GM12878 (cell line): ENCODE data around the gene ADISSP. TPM values are rescaled to one million over a fixed set of nuclear protein-coding genes. Genes with fewer than 3 reads are reported as not detected.

Experiments
- ATAC-seq: fragments of 200-7000 bp; cut with Tn5 transposase; 3 replicates; pipeline ENCODE4 v1.9.1; 2020; ENCODE audit warnings: mild to moderate bottlenecking, moderate library complexity
- BruUV-seq: library from RNA; stranded (reverse); fragments of 400-500 nt; replicated peaks from 2 replicates; lab custom pipeline; 2021; lab: Mats Ljungman, UMichigan
- CTCF ChIA-PET: fragments of 300-600 bp; sonication (Branson Sonifier 250); formaldehyde crosslinking; extraction: SDS; loops from one replicate; lab custom pipeline; 2021; ENCODE audit warnings: inconsistent platforms; lab: Yijun Ruan, JAX
- POLR2A ChIA-PET: fragments of 350-600 bp; formaldehyde crosslinking; extraction: SDS; loops from one replicate; lab custom pipeline; 2021; ENCODE audit warnings: inconsistent platforms; lab: Charles Lee
- RAD21 ChIA-PET: fragments of 300-600 bp; sonication (Branson Sonifier 250); formaldehyde crosslinking; loops from one replicate; lab custom pipeline; 2023; ENCODE audit warnings: antibody characterized with exemption; ENCODE audit not compliant: unreplicated experiment; lab: Charles Lee
- SMC1A ChIA-PET: fragments of 300-600 bp; sonication (Branson Sonifier 250); formaldehyde crosslinking; loops from one replicate; lab custom pipeline; 2023; ENCODE audit not compliant: unreplicated experiment, uncharacterized antibody; lab: Charles Lee
- DNase-seq: peaks from one replicate; pipeline ENCODE4 v3.0.0-alpha.2; 2011; ENCODE audit warnings: low read depth, low spot score
- FAIRE-seq: peaks from 3 replicates; lab custom pipeline; 2011; peaks lifted over from hg19 to GRCh38; lab: Jason Lieb, UNC
- H2AFZ ChIP-seq: 2 replicates; pipeline ENCODE4 v1.6.0; 2011; ENCODE audit warnings: low read depth, low read length, control low read depth; ENCODE audit not compliant: control insufficient read depth
- H3K27ac ChIP-seq: 2 replicates; pipeline ENCODE4 v1.5.1; 2011; ENCODE audit warnings: control low read depth; ENCODE audit not compliant: control insufficient read depth, insufficient read depth
- H3K27me3 ChIP-seq, 2 experiments: replicated peaks in 1 of 2; 2 replicates each; pipeline versions ENCODE4 v1.6.0 to v1.6.1; 2011; ENCODE audit warnings: low read length in 1 of 2; ENCODE audit not compliant: control insufficient read depth in 2 of 2, insufficient read depth in 2 of 2
- H3K36me3 ChIP-seq, 2 experiments: 2 replicates each; pipeline ENCODE4 v1.5.1; 2011; ENCODE audit warnings: low read length in 1 of 2; ENCODE audit not compliant: control insufficient read depth in 2 of 2, insufficient read depth in 2 of 2
- H3K4me1 ChIP-seq: 2 replicates; pipeline ENCODE4 v1.6.1; 2011; ENCODE audit warnings: mild to moderate bottlenecking, low read length, moderate library complexity, mixed read lengths; ENCODE audit not compliant: control insufficient read depth, insufficient read depth
- H3K4me2 ChIP-seq: 2 replicates; pipeline ENCODE4 v1.6.0; 2011; ENCODE audit warnings: control low read depth; ENCODE audit not compliant: control insufficient read depth, insufficient read depth
- H3K4me3 ChIP-seq: fragments of 200-600 bp; sonication (generic); 2 replicates; pipeline ENCODE4 v1.5.1; 2016
- H3K79me2 ChIP-seq: 2 replicates; pipeline ENCODE4 v1.6.0; 2011; ENCODE audit warnings: low read length; ENCODE audit not compliant: control insufficient read depth, insufficient read depth
- H3K9ac ChIP-seq: 2 replicates; pipeline ENCODE4 v1.8.0; 2011; ENCODE audit warnings: low read length, control low read depth, mixed read lengths; ENCODE audit not compliant: control insufficient read depth, insufficient read depth
- H3K9me3 ChIP-seq: replicated peaks from 3 replicates; pipeline ENCODE4 v1.5.1; 2011; ENCODE audit warnings: mild to moderate bottlenecking, low read length; ENCODE audit not compliant: control insufficient read depth, insufficient read depth
- H4K20me1 ChIP-seq: 2 replicates; pipeline ENCODE4 v1.6.0; 2011; ENCODE audit not compliant: control insufficient read depth, insufficient read depth
- ASH2L ChIP-seq: fragments of 300-600, 200-600 bp; sonication (generic); IDR thresholded peaks from 2 replicates; pipeline ENCODE4 v1.6.1; 2017; ENCODE audit warnings: low read depth, mild to moderate bottlenecking, borderline replicate concordance
- ATF7 ChIP-seq: fragments of 450-650 bp; IDR thresholded peaks from 2 replicates; pipeline ENCODE4 v1.6.1; 2016; ENCODE audit warnings: low read depth, mild to moderate bottlenecking
- BRCA1 ChIP-seq: IDR thresholded peaks from 2 replicates; pipeline ENCODE4 v1.6.1; 2011; ENCODE audit warnings: low read depth, low read length, improper control_type of control experiment
- MAX ChIP-seq: IDR thresholded peaks from 2 replicates; pipeline ENCODE4 v1.6.1; 2012; ENCODE audit warnings: low read depth, low read length, improper control_type of control experiment
- NFYB ChIP-seq: IDR thresholded peaks from 2 replicates; pipeline ENCODE4 v1.6.1; 2011; ENCODE audit warnings: low read depth, mild to moderate bottlenecking, low read length, improper control_type of control experiment, moderate library complexity; ENCODE audit not compliant: insufficient read depth
- NR2F1 ChIP-seq: fragments of 450-650 bp; conservative IDR thresholded peaks from 2 replicates; pipeline ENCODE4 v1.6.1; 2017; ENCODE audit warnings: mild to moderate bottlenecking
- POLR2AphosphoS5 ChIP-seq: IDR thresholded peaks from 2 replicates; pipeline ENCODE4 v1.6.1; 2011; ENCODE audit warnings: mild to moderate bottlenecking, low read length, inconsistent platforms
- SMAD1 ChIP-seq: fragments of 450-650 bp; IDR thresholded peaks from 2 replicates; pipeline ENCODE4 v1.6.1; 2018; ENCODE audit warnings: mild to moderate bottlenecking, low read depth; ENCODE audit not compliant: partially characterized antibody
- WGBS: methylation state at CpG from one replicate; pipeline ENCODE4 v1.1.6; 2016; ENCODE audit warnings: low lambda C conversion rate; ENCODE audit not compliant: insufficient replicate concordance, insufficient coverage; ENCODE audit errors: missing lambda C conversion rate; 5-methylcytosine and 5-hydroxymethylcytosine counted together
- in situ Hi-C: fragments of 300-500 bp; cut with MboI; formaldehyde crosslinking; loops from 9 replicates; pipeline ENCODE4 v1.14.3; 2018; ENCODE audit warnings: mixed read lengths
- intact Hi-C: fragments of 100-400 bp; cut with micrococcal nuclease; formaldehyde crosslinking; loops from one replicate; pipeline ENCODE4 v1.14.2; 2022; ENCODE audit not compliant: unreplicated experiment
- polyA plus RNA-seq, 11 experiments: library from polyadenylated mRNA; depleted of rRNA in 4 of 11; unstranded in 6 of 11; stranded (reverse) in 5 of 11; fragments of >200 nt; fragmentation: Nextera tagmentation in 4 of 11; fragmentation: Illumina TruSeq in 1 of 11; extraction: Ambion mirVana in 4 of 11; extraction: Trizol in 1 of 11; gene quantifications; 1 replicate in 1 of 11; 2 replicates in 10 of 11; pipeline versions ENCODE4 v1.2.1 to v1.2.3, GENCODE V29; 2011 to 2016; ENCODE audit warnings: inconsistent platforms in 2 of 11, missing spikeins in 2 of 11, low read depth in 1 of 11
- total RNA-seq, 4 experiments: library from RNA; depleted of rRNA in 3 of 4; stranded (reverse); fragments of >200 nt in 3 of 4; fragmentation: Illumina TruSeq in 1 of 4; extraction: Trizol in 1 of 4; gene quantifications; 2 replicates each; pipeline versions ENCODE4 v1.2.1 to v1.2.3, GENCODE V29; 2013 to 2021

Gene ADISSP
- total and polyA plus RNA-seq, 10 of the 15 experiments (the other 5 are each of a cell fraction or from before 2014, with no cell fraction given), result 0.80 to 96.3 (median 38.6) TPM

GRCh38 chr20:3763671-3764601, 3.6 kb downstream of the ADISSP start:
- Histone ChIP-seq H3K9me3 (no peaks in the 10 kb centered on the region), H3K27ac (no peak overlapping the region), H3K27me3 (no peaks in the 10 kb centered on the region), H4K20me1 (no peaks in the 10 kb centered on the region), H3K36me3 (no peaks in the 10 kb centered on the region; a peak in 1 of 4 replicates), H2AFZ (no peak overlapping the region), H3K79me2 (peaks cover 14% of the 10 kb centered on the region), H3K4me3 (no peak overlapping the region), H3K9ac (no peak overlapping the region), H3K4me1 (peaks cover 29% of the 10 kb centered on the region), H3K4me2 (no peak overlapping the region)
- no TSS peak for BruUV-seq
- 73% methylated on average over 8 of the region's 8 CpGs for WGBS
- no peak for ATAC-seq
- ChIA-PET CTCF (interaction anchor here (5.7 kb wide), 1 partner anchor 10 kb away, joined by 52 read pairs; no protein-coding TSS in a partner anchor), RAD21 (interaction anchor here (0.6 kb wide), 1 partner anchor 121 kb away, joined by 3 read pairs; no protein-coding TSS in a partner anchor), POLR2A (interaction anchor here (0.6 kb wide), 1 partner anchor 26 kb away, joined by 3 read pairs; no protein-coding TSS in a partner anchor), SMC1A (no interaction called here)
- intact Hi-C loops, result no loop called here
- TF ChIP-seq ATF7, result no peak
- TF ChIP-seq BRCA1, result no peak
- no peak for TF ChIP-seq MAX
- TF ChIP-seq POLR2AphosphoS5, result no peak
- no peak for TF ChIP-seq SMAD1
- no peak for TF ChIP-seq NR2F1
- TF ChIP-seq ASH2L, result no peak
- TF ChIP-seq NFYB, result no peak
- no peak for FAIRE-seq
- DNase-seq, result no peak
- in situ Hi-C loops, result no loop called here
